ENCODE results near the gene MPV17.

DNA sequence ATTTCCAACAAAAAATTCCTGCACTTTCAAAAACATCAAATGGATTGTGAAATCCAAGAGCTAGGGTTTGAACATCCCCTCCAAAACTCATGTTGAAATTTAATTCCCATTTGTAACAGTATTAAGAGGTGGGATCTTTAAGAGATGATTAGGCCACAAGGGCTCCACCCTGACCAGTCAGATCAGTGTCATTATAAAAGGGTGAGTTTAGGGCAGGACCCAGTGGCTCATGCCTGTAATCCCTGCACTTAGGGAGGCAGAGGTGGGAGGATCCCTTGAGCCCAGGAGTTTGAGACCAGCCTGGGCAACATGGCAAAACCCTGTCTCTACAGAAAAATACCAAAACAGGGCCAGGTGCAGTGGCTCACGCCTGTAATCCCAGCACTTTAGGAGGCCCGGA, 24.7 kb upstream of the MPV17 start:
- TF ChIP-seq, protein P1, sequence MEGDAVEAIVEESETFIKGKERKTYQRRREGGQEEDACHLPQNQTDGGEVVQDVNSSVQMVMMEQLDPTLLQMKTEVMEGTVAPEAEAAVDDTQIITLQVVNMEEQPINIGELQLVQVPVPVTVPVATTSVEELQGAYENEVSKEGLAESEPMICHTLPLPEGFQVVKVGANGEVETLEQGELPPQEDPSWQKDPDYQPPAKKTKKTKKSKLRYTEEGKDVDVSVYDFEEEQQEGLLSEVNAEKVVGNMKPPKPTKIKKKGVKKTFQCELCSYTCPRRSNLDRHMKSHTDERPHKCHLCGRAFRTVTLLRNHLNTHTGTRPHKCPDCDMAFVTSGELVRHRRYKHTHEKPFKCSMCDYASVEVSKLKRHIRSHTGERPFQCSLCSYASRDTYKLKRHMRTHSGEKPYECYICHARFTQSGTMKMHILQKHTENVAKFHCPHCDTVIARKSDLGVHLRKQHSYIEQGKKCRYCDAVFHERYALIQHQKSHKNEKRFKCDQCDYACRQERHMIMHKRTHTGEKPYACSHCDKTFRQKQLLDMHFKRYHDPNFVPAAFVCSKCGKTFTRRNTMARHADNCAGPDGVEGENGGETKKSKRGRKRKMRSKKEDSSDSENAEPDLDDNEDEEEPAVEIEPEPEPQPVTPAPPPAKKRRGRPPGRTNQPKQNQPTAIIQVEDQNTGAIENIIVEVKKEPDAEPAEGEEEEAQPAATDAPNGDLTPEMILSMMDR (IDR thresholded peaks at IDR 0.05; ENCODE audit: poor library complexity, severe bottlenecking), result no peak
- no peak for TF ChIP-seq EP300 (conservative IDR thresholded peaks at IDR 0.05; ENCODE audit: poor library complexity, severe bottlenecking)
- TF ChIP-seq TAF1 (IDR thresholded peaks at IDR 0.05; ENCODE audit: low read depth), result no peak
- no peak for TF ChIP-seq SMC3 (conservative IDR thresholded peaks at IDR 0.05; ENCODE audit: poor library complexity)
- no peak for TF ChIP-seq EZH2 (IDR thresholded peaks at IDR 0.05; ENCODE audit: borderline replicate concordance, insufficient read depth, low read length, poor library complexity, severe bottlenecking)
- TF ChIP-seq, protein P2, sequence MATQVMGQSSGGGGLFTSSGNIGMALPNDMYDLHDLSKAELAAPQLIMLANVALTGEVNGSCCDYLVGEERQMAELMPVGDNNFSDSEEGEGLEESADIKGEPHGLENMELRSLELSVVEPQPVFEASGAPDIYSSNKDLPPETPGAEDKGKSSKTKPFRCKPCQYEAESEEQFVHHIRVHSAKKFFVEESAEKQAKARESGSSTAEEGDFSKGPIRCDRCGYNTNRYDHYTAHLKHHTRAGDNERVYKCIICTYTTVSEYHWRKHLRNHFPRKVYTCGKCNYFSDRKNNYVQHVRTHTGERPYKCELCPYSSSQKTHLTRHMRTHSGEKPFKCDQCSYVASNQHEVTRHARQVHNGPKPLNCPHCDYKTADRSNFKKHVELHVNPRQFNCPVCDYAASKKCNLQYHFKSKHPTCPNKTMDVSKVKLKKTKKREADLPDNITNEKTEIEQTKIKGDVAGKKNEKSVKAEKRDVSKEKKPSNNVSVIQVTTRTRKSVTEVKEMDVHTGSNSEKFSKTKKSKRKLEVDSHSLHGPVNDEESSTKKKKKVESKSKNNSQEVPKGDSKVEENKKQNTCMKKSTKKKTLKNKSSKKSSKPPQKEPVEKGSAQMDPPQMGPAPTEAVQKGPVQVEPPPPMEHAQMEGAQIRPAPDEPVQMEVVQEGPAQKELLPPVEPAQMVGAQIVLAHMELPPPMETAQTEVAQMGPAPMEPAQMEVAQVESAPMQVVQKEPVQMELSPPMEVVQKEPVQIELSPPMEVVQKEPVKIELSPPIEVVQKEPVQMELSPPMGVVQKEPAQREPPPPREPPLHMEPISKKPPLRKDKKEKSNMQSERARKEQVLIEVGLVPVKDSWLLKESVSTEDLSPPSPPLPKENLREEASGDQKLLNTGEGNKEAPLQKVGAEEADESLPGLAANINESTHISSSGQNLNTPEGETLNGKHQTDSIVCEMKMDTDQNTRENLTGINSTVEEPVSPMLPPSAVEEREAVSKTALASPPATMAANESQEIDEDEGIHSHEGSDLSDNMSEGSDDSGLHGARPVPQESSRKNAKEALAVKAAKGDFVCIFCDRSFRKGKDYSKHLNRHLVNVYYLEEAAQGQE (IDR thresholded peaks at IDR 0.05; ENCODE audit: borderline replicate concordance), result no peak
- no peak for TF ChIP-seq MXI1 (conservative IDR thresholded peaks at IDR 0.05; ENCODE audit: poor library complexity, severe bottlenecking)
